Ectodermal cell (in vitro differentiated cells): Measurements from ENCODE around the gene TCF4.
A peak's percentile ranks its signal among the peaks of the same experiment; 100 is the strongest.

Experiments used
- H3K27ac ChIP-seq: 2 replicates; pipeline ENCODE4 v1.7.0; 2013; ENCODE audit warnings: mild to moderate bottlenecking, low read depth, low read length; ENCODE audit not compliant: insufficient read depth, poor library complexity, severe bottlenecking
- H3K27me3 ChIP-seq: 2 replicates; pipeline ENCODE4 v1.7.0; 2013; ENCODE audit warnings: mild to moderate bottlenecking, low read length; ENCODE audit not compliant: insufficient read depth, control insufficient read depth, poor library complexity, severe bottlenecking
- H3K36me3 ChIP-seq: one replicate; pipeline ENCODE4 v1.7.0; 2013; ENCODE audit warnings: low read length; ENCODE audit not compliant: control insufficient read depth, insufficient read depth
- H3K4me1 ChIP-seq: one replicate; pipeline ENCODE4 v1.7.0; 2013; ENCODE audit warnings: low read length; ENCODE audit not compliant: control insufficient read depth, insufficient read depth
- H3K4me3 ChIP-seq: 2 replicates; pipeline ENCODE4 v1.7.0; 2013; ENCODE audit warnings: low read depth, low read length, control low read depth; ENCODE audit not compliant: insufficient read depth
- H3K9me3 ChIP-seq: 2 replicates; pipeline ENCODE4 v1.7.0; 2013; ENCODE audit warnings: mild to moderate bottlenecking, low read length, moderate library complexity; ENCODE audit not compliant: control insufficient read depth
- WGBS, 2 experiments: methylation state at CpG; one replicate each; pipeline ENCODE4 v1.1.7; 2013; ENCODE audit warnings: missing lambda C conversion rate in 2 of 2; 5-methylcytosine and 5-hydroxymethylcytosine counted together

Gene TCF4

GRCh38 chr18:55323051-55323994 is 264.7 kb downstream of the TCF4 start:
- H3K9me3 ChIP-seq, result no peaks in the 10 kb centered on the region
- H3K4me1 ChIP-seq, result peaks cover 12% of the 10 kb centered on the region
- WGBS, 2 experiments, result 58 to 62% methylated on average over 7 to 9 of the region's 10 CpGs
- H3K27me3 ChIP-seq, result no peaks in the 10 kb centered on the region
- no peak overlapping the region for H3K4me3 ChIP-seq
- no peak overlapping the region for H3K27ac ChIP-seq
- no peaks in the 10 kb centered on the region for H3K36me3 ChIP-seq

DNA sequence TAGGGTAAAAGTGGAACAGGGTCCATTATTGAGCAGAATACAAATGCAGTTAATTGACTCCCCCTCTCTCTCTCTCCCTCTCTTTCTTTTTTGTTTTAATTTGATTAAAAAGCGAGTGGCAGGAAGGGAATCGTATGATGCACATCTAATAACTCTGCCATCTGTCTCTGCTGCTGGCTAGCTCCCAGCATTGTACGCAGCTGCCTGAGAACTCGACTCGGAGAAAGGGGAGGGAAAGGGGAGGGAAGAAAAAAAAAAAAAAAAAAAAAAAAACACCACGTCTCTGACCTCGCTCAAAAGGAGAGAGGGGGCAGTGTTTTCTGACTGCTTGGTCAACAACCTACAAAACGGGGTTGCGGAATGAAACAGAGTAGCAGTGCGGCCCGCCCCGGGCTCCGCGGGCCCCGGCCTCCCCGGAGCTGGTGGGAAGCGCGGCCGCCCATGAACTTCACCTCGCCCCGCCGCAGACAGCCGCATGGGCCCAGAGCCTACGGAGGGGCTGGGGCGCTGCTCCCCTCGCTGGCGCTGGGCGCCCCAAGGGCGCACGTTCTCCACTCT is 265.7 kb downstream of the TCF4 start:
- Histone ChIP-seq H3K27me3 (no peaks in the 10 kb centered on the region), H3K4me1 (peaks cover 12% of the 10 kb centered on the region), H3K27ac (peak overlapping the region; percentile 60), H3K9me3 (no peaks in the 10 kb centered on the region), H3K36me3 (no peaks in the 10 kb centered on the region), H3K4me3 (peak overlapping the region; percentile 32)
- 1 to 2% methylated on average over 27 to 28 of the region's 30 CpGs for WGBS, 2 experiments

- peaks cover 12% of the 10 kb centered on the region for H3K4me1 ChIP-seq
- H3K9me3 ChIP-seq, result no peaks in the 10 kb centered on the region
- H3K4me3 ChIP-seq, result peak overlapping the region; percentile 32
- no peaks in the 10 kb centered on the region for H3K36me3 ChIP-seq
- no peaks in the 10 kb centered on the region for H3K27me3 ChIP-seq
- H3K27ac ChIP-seq, result peak overlapping the region; percentile 60
- WGBS, 2 experiments, result 1 to 3% methylated on average over 30 of the region's 31 CpGs
Measured at GRCh38 chr18:55321265-55322177, 266.5 kb downstream of the TCF4 start.

DNA sequence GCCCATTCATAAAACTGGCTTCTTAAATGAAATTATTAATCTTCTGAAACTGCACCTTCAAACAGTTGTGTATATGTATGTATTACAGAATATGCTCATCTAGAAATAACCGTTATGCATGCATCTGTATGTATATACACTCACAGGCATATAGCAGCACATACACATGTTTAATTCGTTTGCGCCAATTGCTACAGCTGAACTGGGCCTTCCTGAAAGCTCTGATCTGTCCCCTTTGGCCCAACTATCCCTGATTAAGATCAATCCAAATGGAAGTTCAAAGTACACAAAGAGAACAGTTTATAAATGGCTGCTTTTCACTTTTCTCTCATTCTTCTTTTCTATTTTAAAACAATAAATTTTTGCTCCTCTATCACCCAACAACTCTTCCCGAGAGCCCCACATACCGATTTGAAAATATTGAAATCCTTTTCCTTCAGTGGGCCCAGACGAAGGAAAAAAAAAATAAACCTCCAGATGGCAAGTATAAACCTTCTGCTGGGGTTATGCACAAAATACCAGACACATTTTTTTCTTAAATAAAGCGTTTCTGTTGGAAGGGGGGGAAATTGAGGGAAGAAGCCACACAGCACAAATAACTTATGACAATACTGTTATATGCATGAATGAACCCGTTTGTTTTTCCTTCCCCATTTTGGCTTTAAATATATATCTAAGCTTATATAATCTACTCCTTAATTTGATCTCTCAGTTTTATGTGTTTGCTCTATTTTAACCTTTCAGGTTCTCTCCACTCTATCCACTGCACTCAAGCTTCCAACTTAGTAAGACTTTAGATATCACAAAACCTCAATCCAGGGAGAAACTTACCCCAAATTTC is 267.3 kb downstream of the TCF4 start:
- Histone ChIP-seq H3K27me3 (no peaks in the 10 kb centered on the region), H3K27ac (no peak overlapping the region), H3K4me1 (peaks cover 19% of the 10 kb centered on the region), H3K4me3 (no peak overlapping the region), H3K36me3 (no peaks in the 10 kb centered on the region), H3K9me3 (no peaks in the 10 kb centered on the region)
- 88 to 94% methylated on average over 7 of the region's 8 CpGs for WGBS, 2 experiments

GRCh38 chr18:55319459-55320193 is 268.4 kb downstream of the TCF4 start:
- no peak overlapping the region for H3K4me3 ChIP-seq
- H3K9me3 ChIP-seq, result no peaks in the 10 kb centered on the region
- no peak overlapping the region for H3K27ac ChIP-seq
- peaks cover 29% of the 10 kb centered on the region for H3K4me1 ChIP-seq
- no peaks in the 10 kb centered on the region for H3K36me3 ChIP-seq
- WGBS, 2 experiments, result 79 to 89% methylated on average over 4 to 6 of the region's 6 CpGs
- H3K27me3 ChIP-seq, result no peaks in the 10 kb centered on the region

DNA sequence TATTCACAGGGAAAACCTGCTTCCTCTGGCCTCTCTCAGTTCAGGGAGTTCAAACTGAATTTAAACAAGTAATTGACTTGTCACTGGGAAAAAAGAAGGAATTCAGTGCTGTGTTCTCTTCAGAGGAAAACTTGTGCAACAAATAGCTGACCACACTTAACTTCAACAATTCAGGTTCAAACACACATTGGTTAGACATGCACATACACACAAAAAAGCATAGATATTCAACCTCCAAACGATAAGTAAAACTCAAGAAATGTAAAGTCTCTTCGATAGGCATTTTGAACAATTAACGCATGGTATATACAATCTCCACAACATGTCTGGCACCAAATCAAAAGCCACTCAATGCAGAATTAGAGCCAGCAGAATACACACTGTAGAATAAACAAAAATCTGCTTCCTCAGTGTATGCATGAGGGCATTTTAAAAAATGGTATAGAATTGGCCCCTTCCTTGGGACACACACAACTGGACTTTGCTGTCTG is 269.0 kb downstream of the TCF4 start:
- WGBS, 2 experiments, result 94 to 97% methylated on average over 3 of the region's 3 CpGs

GRCh38 chr18:55317864-55318263 is 270.1 kb downstream of the TCF4 start:
- H3K27me3 ChIP-seq, result no peaks in the 10 kb centered on the region
- peaks cover 34% of the 10 kb centered on the region for H3K4me1 ChIP-seq
- WGBS, 2 experiments, result 95 to 97% methylated on average over 4 to 5 of the region's 6 CpGs
- H3K36me3 ChIP-seq, result no peaks in the 10 kb centered on the region
- H3K9me3 ChIP-seq, result no peaks in the 10 kb centered on the region
- no peak overlapping the region for H3K4me3 ChIP-seq
- no peak overlapping the region for H3K27ac ChIP-seq

More for the DNA sequence above, 269.0 kb downstream of the TCF4 start:
- H3K4me1 ChIP-seq, result peaks cover 34% of the 10 kb centered on the region
- H3K27me3 ChIP-seq, result no peaks in the 10 kb centered on the region
- H3K4me3 ChIP-seq, result no peak overlapping the region
- no peaks in the 10 kb centered on the region for H3K36me3 ChIP-seq
- H3K27ac ChIP-seq, result no peak overlapping the region
- no peaks in the 10 kb centered on the region for H3K9me3 ChIP-seq

GRCh38 chr18:55317324-55317723 is 270.7 kb downstream of the TCF4 start:
- no peaks in the 10 kb centered on the region for H3K27me3 ChIP-seq
- no peaks in the 10 kb centered on the region for H3K36me3 ChIP-seq
- no peaks in the 10 kb centered on the region for H3K9me3 ChIP-seq
- no peak overlapping the region for H3K27ac ChIP-seq
- WGBS, 2 experiments, result no CpG with 5 or more reads among the region's 1 CpG
- no peak overlapping the region for H3K4me3 ChIP-seq
- peaks cover 31% of the 10 kb centered on the region for H3K4me1 ChIP-seq
